Subcutaneous abdominal adipose tissue (tissue), 5 donors: Measurements from ENCODE around the gene WWC1.
"Not testable (repeated sequence)": the region's sequence is repeated elsewhere in the genome, so short reads cannot be mapped to it uniquely, and the experiment has no call there.

Source experiments
- H3K27ac ChIP-seq: one replicate; pipeline ENCODE4 v1.7.0; 2013; ENCODE audit warnings: low read depth, mild to moderate bottlenecking, inconsistent platforms, low read length, moderate library complexity
- H3K27me3 ChIP-seq, 5 donors: one replicate each; pipeline ENCODE4 v1.7.0; 2013; ENCODE audit warnings: low read length in 5 of 5, inconsistent platforms in 1 of 5; ENCODE audit not compliant: control insufficient read depth in 5 of 5, insufficient read depth in 4 of 5
- H3K36me3 ChIP-seq, 5 donors: one replicate each; pipeline ENCODE4 v1.7.0; 2013; ENCODE audit warnings: low read length in 5 of 5; ENCODE audit not compliant: control insufficient read depth in 5 of 5, insufficient read depth in 5 of 5
- H3K4me1 ChIP-seq, 5 donors: one replicate each; pipeline ENCODE4 v1.7.0; 2013; ENCODE audit warnings: low read length in 5 of 5, mild to moderate bottlenecking in 3 of 5, moderate library complexity in 1 of 5; ENCODE audit not compliant: control insufficient read depth in 5 of 5, insufficient read depth in 5 of 5
- H3K4me3 ChIP-seq, 5 donors: one replicate each; pipeline ENCODE4 v1.7.0; 2013; ENCODE audit warnings: low read length in 5 of 5, low read depth in 1 of 5
- H3K9ac ChIP-seq, 5 donors: one replicate each; pipeline ENCODE4 v1.7.0; 2013; ENCODE audit warnings: low read length in 5 of 5, mild to moderate bottlenecking in 4 of 5, moderate library complexity in 3 of 5
- H3K9me3 ChIP-seq, 5 donors: one replicate each; pipeline ENCODE4 v1.7.0; 2013; ENCODE audit warnings: low read length in 5 of 5; ENCODE audit not compliant: control insufficient read depth in 5 of 5
- donor health status: healthy.
- donor health status: healthy.
- donor health status: healthy.
- donor health status: healthy.
- donor health status: healthy.

Gene WWC1

GRCh38 chr5:168427224-168427623, 135.8 kb downstream of the WWC1 start:
- Histone ChIP-seq H3K27ac (no peak overlapping the region), H3K4me3 (no peak overlapping the region), H3K9me3 (no peaks in the 10 kb centered on the region), H3K36me3 (peaks cover 0 to 7% (median 0%) of the 10 kb centered on the region in 5 donors), H3K9ac (no peak overlapping the region), H3K4me1 (peaks cover 0 to 5% (median 3%) of the 10 kb centered on the region in 5 donors), H3K27me3 (peaks cover 0 to 3% (median 0%) of the 10 kb centered on the region in 5 donors)

- no peak overlapping the region for H3K9ac ChIP-seq
- no peak overlapping the region for H3K4me3 ChIP-seq
- H3K27me3 ChIP-seq: no peaks in the 10 kb centered on the region
- peaks cover 0 to 7% (median 0%) of the 10 kb centered on the region in 5 donors for H3K36me3 ChIP-seq
- no peaks in the 10 kb centered on the region for H3K9me3 ChIP-seq
- no peak overlapping the region for H3K27ac ChIP-seq
- H3K4me1 ChIP-seq: no peaks in the 10 kb centered on the region
These were observed 137.1 kb downstream of the WWC1 start for GRCh38 chr5:168428552-168428951.

GRCh38 chr5:168430296-168430695, 138.9 kb downstream of the WWC1 start:
- H3K27me3 ChIP-seq: no peaks in the 10 kb centered on the region
- H3K9ac ChIP-seq: no peak overlapping the region
- no peak overlapping the region for H3K27ac ChIP-seq
- no peak overlapping the region for H3K4me3 ChIP-seq
- no peaks in the 10 kb centered on the region for H3K9me3 ChIP-seq
- peaks cover 0 to 7% (median 0%) of the 10 kb centered on the region in 5 donors for H3K36me3 ChIP-seq
- no peaks in the 10 kb centered on the region for H3K4me1 ChIP-seq

GRCh38 chr5:168432903-168433302, 141.5 kb downstream of the WWC1 start:
- Histone ChIP-seq H3K27ac (no peak overlapping the region), H3K4me3 (no peak overlapping the region), H3K27me3 (no peaks in the 10 kb centered on the region), H3K9ac (no peak overlapping the region), H3K9me3 (no peaks in the 10 kb centered on the region), H3K4me1 (no peaks in the 10 kb centered on the region), H3K36me3 (peaks cover 0 to 7% (median 0%) of the 10 kb centered on the region in 5 donors)

- no peak overlapping the region for H3K4me3 ChIP-seq
- H3K27ac ChIP-seq: no peak overlapping the region
- H3K4me1 ChIP-seq: no peaks in the 10 kb centered on the region
- peaks cover 0 to 7% (median 0%) of the 10 kb centered on the region in 5 donors for H3K36me3 ChIP-seq
- H3K27me3 ChIP-seq: no peaks in the 10 kb centered on the region
- H3K9me3 ChIP-seq: no peaks in the 10 kb centered on the region
- H3K9ac ChIP-seq: no peak overlapping the region
These were observed 142.6 kb downstream of the WWC1 start for GRCh38 chr5:168434001-168434400.

GRCh38 chr5:168434746-168435321, 143.4 kb downstream of the WWC1 start:
- Histone ChIP-seq H3K4me3 (no peak overlapping the region), H3K4me1 (no peaks in the 10 kb centered on the region), H3K9me3 (no peaks in the 10 kb centered on the region), H3K9ac (no peak overlapping the region), H3K36me3 (peaks cover 0 to 6% (median 0%) of the 10 kb centered on the region in 5 donors), H3K27ac (no peak overlapping the region), H3K27me3 (no peaks in the 10 kb centered on the region)

GRCh38 chr5:168435340-168435739, 143.9 kb downstream of the WWC1 start:
- H3K9ac ChIP-seq, H3K4me1 ChIP-seq, H3K27ac ChIP-seq, H3K27me3 ChIP-seq, H3K4me3 ChIP-seq, H3K36me3 ChIP-seq, H3K9me3 ChIP-seq: not testable (repeated sequence)

GRCh38 chr5:168438349-168438748, 146.9 kb downstream of the WWC1 start:
- Histone ChIP-seq H3K4me1 (no peaks in the 10 kb centered on the region), H3K9me3 (no peaks in the 10 kb centered on the region), H3K9ac (no peak overlapping the region), H3K36me3 (no peaks in the 10 kb centered on the region), H3K27me3 (no peaks in the 10 kb centered on the region), H3K27ac (no peak overlapping the region), H3K4me3 (no peak overlapping the region)

- Histone ChIP-seq H3K4me1 (no peaks in the 10 kb centered on the region), H3K4me3 (no peak overlapping the region), H3K27ac (no peak overlapping the region), H3K27me3 (no peaks in the 10 kb centered on the region), H3K36me3 (no peaks in the 10 kb centered on the region), H3K9ac (no peak overlapping the region), H3K9me3 (no peaks in the 10 kb centered on the region)
These were observed 152.1 kb downstream of the WWC1 start for GRCh38 chr5:168443533-168443932.

- Histone ChIP-seq H3K27me3 (no peaks in the 10 kb centered on the region), H3K4me3 (no peak overlapping the region), H3K36me3 (no peaks in the 10 kb centered on the region), H3K27ac (no peak overlapping the region), H3K9me3 (no peaks in the 10 kb centered on the region), H3K9ac (no peak overlapping the region), H3K4me1 (no peaks in the 10 kb centered on the region)
These were observed 152.7 kb downstream of the WWC1 start for GRCh38 chr5:168443950-168444700.
